GM18867 (cell line): Measurements from ENCODE around the gene TAOK3.

Experiments
- ATAC-seq: cut with Tn5 transposase; IDR thresholded peaks from one replicate; pipeline ENCODE4 v1.9.1; 2021; ENCODE audit warnings: mild to moderate bottlenecking, moderate library complexity; ENCODE audit not compliant: unreplicated experiment

TAOK3 gene

GRCh38 chr12:118237052-118237665 is 135.5 kb downstream of the TAOK3 start:
- ATAC-seq: peak; percentile 90

GRCh38 chr12:118220702-118221101 is 152.0 kb downstream of the TAOK3 start:
- ATAC-seq: no peak

- ATAC-seq: no peak
Measured at GRCh38 chr12:118219772-118220171, 152.9 kb downstream of the TAOK3 start.

GRCh38 chr12:118219106-118219505 is 153.6 kb downstream of the TAOK3 start:
- ATAC-seq: no peak

GRCh38 chr12:118213452-118213851 is 159.3 kb downstream of the TAOK3 start:
- ATAC-seq: no peak

GRCh38 chr12:118212606-118213005 is 160.1 kb downstream of the TAOK3 start:
- ATAC-seq: no peak

GRCh38 chr12:118206107-118206412 is 166.6 kb downstream of the TAOK3 start:
- no peak for ATAC-seq

GRCh38 chr12:118193958-118194357 is 178.7 kb downstream of the TAOK3 start:
- no peak for ATAC-seq

GRCh38 chr12:118193477-118193876 is 179.2 kb downstream of the TAOK3 start:
- ATAC-seq: no peak

- ATAC-seq: no peak
Measured at GRCh38 chr12:118190266-118190665, 182.4 kb downstream of the TAOK3 start.

- ATAC-seq: no peak
Measured at GRCh38 chr12:118189741-118190191, 182.9 kb downstream of the TAOK3 start.

GRCh38 chr12:118188690-118189371 is 183.9 kb downstream of the TAOK3 start:
- ATAC-seq: no peak

- no peak for ATAC-seq
Measured at GRCh38 chr12:118187751-118188435, 184.8 kb downstream of the TAOK3 start.

GRCh38 chr12:118185602-118186397 is 186.9 kb downstream of the TAOK3 start:
- ATAC-seq: no peak

GRCh38 chr12:118183711-118184110 is 189.0 kb downstream of the TAOK3 start:
- ATAC-seq: no peak

- ATAC-seq: no peak
Measured at GRCh38 chr12:118183155-118183554, 189.6 kb downstream of the TAOK3 start.

GRCh38 chr12:118175823-118176447 is 196.8 kb downstream of the TAOK3 start:
- peak; percentile 74 for ATAC-seq

- peak; percentile 97 for ATAC-seq
Measured at GRCh38 chr12:118166946-118167345, 205.8 kb downstream of the TAOK3 start.

- no peak for ATAC-seq
Measured at GRCh38 chr12:118164798-118165486, 207.8 kb downstream of the TAOK3 start.

- ATAC-seq: no peak
Measured at GRCh38 chr12:118160536-118160935, 212.2 kb downstream of the TAOK3 start.
